GM19025 (cell line): ENCODE results near the gene FRAS1.
"Not testable (repeated sequence)": the region's sequence is repeated elsewhere in the genome, so short reads cannot be mapped to it uniquely, and the experiment has no call there.

Experiments used
- ATAC-seq: cut with Tn5 transposase; IDR thresholded peaks from one replicate; pipeline ENCODE4 v1.9.1; 2021; ENCODE audit warnings: mild to moderate bottlenecking, low read depth, moderate library complexity; ENCODE audit not compliant: unreplicated experiment

The FRAS1 gene

GRCh38 chr4:78156520-78156919 lies 99.4 kb downstream of the FRAS1 start:
- ATAC-seq, result no peak

- no peak for ATAC-seq
These were observed 105.2 kb downstream of the FRAS1 start for GRCh38 chr4:78162342-78162741.

- ATAC-seq, result no peak
These were observed 105.7 kb downstream of the FRAS1 start for GRCh38 chr4:78162821-78163220.

- ATAC-seq, result no peak
These were observed 108.6 kb downstream of the FRAS1 start for GRCh38 chr4:78165758-78166157.

GRCh38 chr4:78166622-78167021 lies 109.5 kb downstream of the FRAS1 start:
- no peak for ATAC-seq

- no peak for ATAC-seq
These were observed 110.4 kb downstream of the FRAS1 start for GRCh38 chr4:78167510-78167909.

- ATAC-seq, result no peak
These were observed 110.9 kb downstream of the FRAS1 start for GRCh38 chr4:78168029-78168428.

- no peak for ATAC-seq
These were observed 112.6 kb downstream of the FRAS1 start for GRCh38 chr4:78169728-78170127.

GRCh38 chr4:78171482-78171881 lies 114.4 kb downstream of the FRAS1 start:
- no peak for ATAC-seq

- no peak for ATAC-seq
These were observed 117.8 kb downstream of the FRAS1 start for GRCh38 chr4:78174891-78175290.

GRCh38 chr4:78179196-78179595 lies 122.1 kb downstream of the FRAS1 start:
- ATAC-seq, result no peak

- ATAC-seq, result not testable (repeated sequence)
These were observed 124.6 kb downstream of the FRAS1 start for GRCh38 chr4:78181681-78182234.

- ATAC-seq, result no peak
These were observed 127.5 kb downstream of the FRAS1 start for GRCh38 chr4:78184584-78184983.

- no peak for ATAC-seq
These were observed 128.0 kb downstream of the FRAS1 start for GRCh38 chr4:78185117-78185516.

GRCh38 chr4:78186597-78187543 lies 129.7 kb downstream of the FRAS1 start:
- ATAC-seq, result no peak

- no peak for ATAC-seq
These were observed 132.9 kb downstream of the FRAS1 start for GRCh38 chr4:78190068-78190467.

GRCh38 chr4:78190595-78190994 lies 133.5 kb downstream of the FRAS1 start:
- ATAC-seq, result no peak

- no peak for ATAC-seq
These were observed 140.8 kb downstream of the FRAS1 start for GRCh38 chr4:78197947-78198346.

- no peak for ATAC-seq
These were observed 142.9 kb downstream of the FRAS1 start for GRCh38 chr4:78199984-78200383.

- no peak for ATAC-seq
These were observed 143.8 kb downstream of the FRAS1 start for GRCh38 chr4:78200949-78201348.

- ATAC-seq, result no peak
These were observed 147.1 kb downstream of the FRAS1 start for GRCh38 chr4:78204176-78204575.

- ATAC-seq, result no peak
These were observed 148.5 kb downstream of the FRAS1 start for GRCh38 chr4:78205591-78205990.
